SK-N-SH (cell line): ENCODE results near the gene KRTAP9-8. TPM values are rescaled to one million over a fixed set of nuclear protein-coding genes. Genes with fewer than 3 reads are reported as not detected.

Source experiments
- CTCF ChIA-PET: fragments of 300-600, 350-600 bp; formaldehyde crosslinking; extraction: SDS; loops from one replicate; lab custom pipeline; 2021; lab: Yijun Ruan, JAX
- POLR2A ChIA-PET: fragments of 350-600 bp; sonication (Branson Sonifier 250); formaldehyde crosslinking; extraction: SDS; loops from one replicate; lab custom pipeline; 2020; ENCODE audit warnings: antibody characterized with exemption, inconsistent platforms; lab: Yijun Ruan, JAX
- DNase-seq: peaks from one replicate; pipeline ENCODE4 v3.0.0; 2012
- H2AFZ ChIP-seq: fragments of 200-600 bp; sonication (generic); 2 replicates; pipeline ENCODE4 v1.8.1; 2016; ENCODE audit warnings: antibody characterized with exemption, mild to moderate bottlenecking, low read depth
- H3F3A ChIP-seq: fragments of 200-600 bp; sonication (generic); replicated peaks from 2 replicates; pipeline ENCODE3; 2016; ENCODE audit warnings: antibody characterized with exemption, mild to moderate bottlenecking; ENCODE audit not compliant: insufficient read depth
- H3K27ac ChIP-seq, 2 experiments: fragments of 200-500 bp in 1 of 2; fragments of 200-600 bp in 1 of 2; sonication (Bioruptor generic) in 1 of 2; sonication (generic), shearing (Covaris generic) in 1 of 2; 2 replicates each; pipeline versions ENCODE4 v1.5.1 to v1.6.1; 2014 to 2016; ENCODE audit warnings: low read depth in 2 of 2, inconsistent platforms in 1 of 2, low read length in 1 of 2, mild to moderate bottlenecking in 1 of 2, mixed read lengths in 1 of 2
- H3K27me3 ChIP-seq: fragments of 200-600 bp; sonication (generic), shearing (Covaris generic); 2 replicates; pipeline ENCODE4 v1.6.1; 2016; ENCODE audit warnings: mixed run types; ENCODE audit not compliant: insufficient read depth
- H3K36me3 ChIP-seq, 2 experiments: fragments of 200-500 bp in 1 of 2; fragments of 200-600 bp in 1 of 2; sonication (Bioruptor generic) in 1 of 2; sonication (generic) in 1 of 2; replicated peaks in 1 of 2; 2 replicates each; pipeline versions ENCODE3 to v1.5.1; 2014 to 2016; ENCODE audit warnings: low read length in 1 of 2, mild to moderate bottlenecking in 1 of 2; ENCODE audit not compliant: insufficient read depth in 2 of 2, control insufficient read depth in 1 of 2
- H3K4me1 ChIP-seq, 2 experiments: fragments of 200-500 bp in 1 of 2; fragments of 200-600 bp in 1 of 2; sonication (Bioruptor generic) in 1 of 2; sonication (generic), shearing (Covaris generic) in 1 of 2; 2 replicates each; pipeline versions ENCODE4 v1.5.1 to v1.6.1; 2014 to 2016; ENCODE audit warnings: low read depth in 1 of 2, low read length in 1 of 2, mixed run types in 1 of 2; ENCODE audit not compliant: insufficient read depth in 2 of 2, control insufficient read depth in 1 of 2
- H3K4me2 ChIP-seq: fragments of 200-600 bp; sonication (generic), shearing (Covaris generic); 2 replicates; pipeline ENCODE4 v1.6.1; 2017; ENCODE audit warnings: mixed run types
- H3K4me3 ChIP-seq, 2 experiments: fragments of 200-500 bp in 1 of 2; fragments of 200-600 bp in 1 of 2; sonication (Bioruptor generic) in 1 of 2; sonication (generic), shearing (Covaris generic) in 1 of 2; 2 replicates each; pipeline versions ENCODE4 v1.5.1 to v1.8.1; 2014 to 2016; ENCODE audit warnings: low read depth in 2 of 2, inconsistent platforms in 1 of 2, low read length in 1 of 2, mild to moderate bottlenecking in 1 of 2, mixed read lengths in 1 of 2, moderate library complexity in 1 of 2
- H3K79me2 ChIP-seq: fragments of 200-600 bp; sonication (generic); 2 replicates; pipeline ENCODE4 v1.8.1; 2017; ENCODE audit warnings: mild to moderate bottlenecking; ENCODE audit not compliant: insufficient read depth
- H3K9ac ChIP-seq: fragments of 200-600 bp; sonication (generic); 2 replicates; pipeline ENCODE4 v1.6.1; 2017; ENCODE audit warnings: mixed run types
- H3K9me2 ChIP-seq: fragments of 200-600 bp; sonication (generic); 2 replicates; pipeline ENCODE4 v1.6.1; 2017; ENCODE audit warnings: mixed run types
- H3K9me3 ChIP-seq: fragments of 200-600 bp; sonication (generic); 2 replicates; pipeline ENCODE4 v1.6.1; 2017; ENCODE audit warnings: mixed run types, mild to moderate bottlenecking, moderate library complexity
- H4K20me1 ChIP-seq: fragments of 200-600 bp; sonication (generic); 2 replicates; pipeline ENCODE4 v1.6.1; 2017; ENCODE audit warnings: mild to moderate bottlenecking, mixed run types; ENCODE audit not compliant: insufficient read depth
- CHD2 ChIP-seq: fragments of 150-350 bp; IDR thresholded peaks from 2 replicates; pipeline ENCODE4 v1.6.1; 2018; ENCODE audit warnings: low read length; ENCODE audit not compliant: partially characterized antibody
- ELF1 ChIP-seq: IDR thresholded peaks from 2 replicates; pipeline ENCODE4 v1.4.0; 2012
- EP300 ChIP-seq, 2 experiments: IDR thresholded peaks; 2 replicates each; pipeline versions ENCODE4 v1.4.0 to v1.6.1; 2012; ENCODE audit warnings: borderline replicate concordance in 1 of 2, low read depth in 1 of 2, low read length in 1 of 2
- GABPA ChIP-seq: IDR thresholded peaks from 2 replicates; pipeline ENCODE4 v1.4.0; 2012; ENCODE audit warnings: low read depth, mild to moderate bottlenecking
- JUND ChIP-seq: IDR thresholded peaks from 2 replicates; pipeline ENCODE4 v1.4.0; 2012
- MEF2A ChIP-seq: IDR thresholded peaks from 2 replicates; pipeline ENCODE4 v1.4.0; 2012; ENCODE audit warnings: low read depth, borderline replicate concordance
- NFIC ChIP-seq: IDR thresholded peaks from 2 replicates; pipeline ENCODE4 v1.4.0; 2012; ENCODE audit warnings: borderline replicate concordance
- POLR2AphosphoS5 ChIP-seq: IDR thresholded peaks from 2 replicates; pipeline ENCODE4 v1.6.1; 2012; ENCODE audit warnings: low read depth, low read length
- RAD21 ChIP-seq: IDR thresholded peaks from 2 replicates; pipeline ENCODE4 v1.6.1; 2012; ENCODE audit warnings: mild to moderate bottlenecking, low read length
- RCOR1 ChIP-seq: fragments of 150-350 bp; IDR thresholded peaks from 2 replicates; pipeline ENCODE4 v1.6.1; 2017; ENCODE audit warnings: antibody characterized with exemption, low read length
- RFX5 ChIP-seq: IDR thresholded peaks from 2 replicates; pipeline ENCODE4 v1.6.1; 2012; ENCODE audit warnings: mild to moderate bottlenecking, improper control_type of control experiment, low read length
- RXRA ChIP-seq: IDR thresholded peaks from 2 replicates; pipeline ENCODE4 v1.4.0; 2012; ENCODE audit warnings: low read depth, mild to moderate bottlenecking, borderline replicate concordance
- SIN3A ChIP-seq: IDR thresholded peaks from 2 replicates; pipeline ENCODE4 v1.6.1; 2012; ENCODE audit warnings: low read depth, mild to moderate bottlenecking, low read length, moderate library complexity, borderline replicate concordance
- TAF1 ChIP-seq: IDR thresholded peaks from 2 replicates; pipeline ENCODE4 v1.6.1; 2012; ENCODE audit warnings: low read depth, mild to moderate bottlenecking, low read length, moderate library complexity, borderline replicate concordance
- WGBS: methylation state at CpG from one replicate; pipeline ENCODE4 v1.1.6; 2017; ENCODE audit warnings: low lambda C conversion rate; 5-methylcytosine and 5-hydroxymethylcytosine counted together
- polyA plus RNA-seq, 3 experiments: library from polyadenylated mRNA; depleted of rRNA; stranded (reverse); fragments of >200 nt; gene quantifications; 2 replicates each; pipeline ENCODE4 v1.2.3, GENCODE V29; 2012
- TF ChIP-seq, protein P1 (sequence below): fragments of 150-350 bp; IDR thresholded peaks from 2 replicates; pipeline ENCODE4 v1.6.1; 2016; ENCODE audit warnings: mild to moderate bottlenecking, low read depth, low read length
- TF ChIP-seq, protein P2 (sequence below): IDR thresholded peaks from 2 replicates; pipeline ENCODE4; 2012
- TF ChIP-seq, protein P3 (sequence below): fragments of 200-600 bp; sonication (generic); IDR thresholded peaks from 2 replicates; pipeline ENCODE4 v1.6.1; 2017; ENCODE audit warnings: antibody characterized with exemption, mild to moderate bottlenecking, moderate library complexity
- TF ChIP-seq, protein P4 (sequence below): fragments of 150-350 bp; IDR thresholded peaks from 2 replicates; pipeline ENCODE4 v1.6.1; 2017; ENCODE audit warnings: antibody characterized with exemption, low read length, low read depth, borderline replicate concordance
- TF ChIP-seq, protein P5 (sequence below): IDR thresholded peaks from 2 replicates; pipeline ENCODE4 v1.4.0; 2012; ENCODE audit warnings: low read depth

KRTAP9-8 gene
- polyA plus RNA-seq, 1 of the 3 experiments (the other 2 are of a cell fraction) = not detected

DNA sequence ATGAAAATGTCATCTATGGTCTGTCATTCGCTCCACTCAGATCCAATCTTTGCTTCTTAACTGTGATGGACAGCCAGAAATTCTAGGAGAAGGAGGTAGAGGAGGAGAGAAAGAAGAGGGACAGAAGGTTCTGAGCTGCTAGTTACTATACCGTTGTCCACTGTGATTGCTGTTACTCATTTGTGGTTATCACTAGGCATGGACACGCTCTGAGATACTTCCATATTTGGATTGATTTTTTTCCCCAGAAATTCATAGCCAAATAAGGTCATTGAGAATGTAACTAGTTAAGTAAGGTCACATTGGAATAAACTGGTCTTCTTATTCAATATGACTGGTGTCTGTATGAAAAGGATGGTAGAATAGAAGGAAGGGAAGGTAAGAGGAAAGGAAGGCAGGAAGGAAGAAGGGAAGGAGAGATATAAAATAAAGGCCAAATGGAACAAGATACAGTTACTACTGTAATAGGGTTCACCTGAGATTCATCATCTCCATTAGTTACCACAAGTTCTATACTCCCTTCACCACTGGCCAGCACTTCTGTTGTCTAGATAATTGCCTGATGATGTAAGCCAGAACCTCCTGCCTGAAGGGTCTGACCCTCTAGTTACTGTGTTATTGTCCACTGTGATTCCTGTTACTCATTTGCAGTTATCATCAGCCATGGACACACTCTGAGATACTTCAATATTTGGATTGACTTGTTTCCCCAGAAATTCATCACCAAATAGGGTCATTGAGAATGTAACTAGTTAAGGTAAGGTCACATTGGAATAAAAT lies 40.6 kb downstream of the KRTAP9-8 start:
- H3F3A ChIP-seq = no peaks in the 10 kb centered on the region
- H3K9me3 ChIP-seq = no peaks in the 10 kb centered on the region
- no peak overlapping the region for H3K4me3 ChIP-seq
- no peak for TF ChIP-seq POLR2AphosphoS5
- TF ChIP-seq, protein P1, sequence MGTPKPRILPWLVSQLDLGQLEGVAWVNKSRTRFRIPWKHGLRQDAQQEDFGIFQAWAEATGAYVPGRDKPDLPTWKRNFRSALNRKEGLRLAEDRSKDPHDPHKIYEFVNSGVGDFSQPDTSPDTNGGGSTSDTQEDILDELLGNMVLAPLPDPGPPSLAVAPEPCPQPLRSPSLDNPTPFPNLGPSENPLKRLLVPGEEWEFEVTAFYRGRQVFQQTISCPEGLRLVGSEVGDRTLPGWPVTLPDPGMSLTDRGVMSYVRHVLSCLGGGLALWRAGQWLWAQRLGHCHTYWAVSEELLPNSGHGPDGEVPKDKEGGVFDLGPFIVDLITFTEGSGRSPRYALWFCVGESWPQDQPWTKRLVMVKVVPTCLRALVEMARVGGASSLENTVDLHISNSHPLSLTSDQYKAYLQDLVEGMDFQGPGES = no peak
- TF ChIP-seq SIN3A = no peak
- no peak for TF ChIP-seq RXRA
- TF ChIP-seq, protein P2, sequence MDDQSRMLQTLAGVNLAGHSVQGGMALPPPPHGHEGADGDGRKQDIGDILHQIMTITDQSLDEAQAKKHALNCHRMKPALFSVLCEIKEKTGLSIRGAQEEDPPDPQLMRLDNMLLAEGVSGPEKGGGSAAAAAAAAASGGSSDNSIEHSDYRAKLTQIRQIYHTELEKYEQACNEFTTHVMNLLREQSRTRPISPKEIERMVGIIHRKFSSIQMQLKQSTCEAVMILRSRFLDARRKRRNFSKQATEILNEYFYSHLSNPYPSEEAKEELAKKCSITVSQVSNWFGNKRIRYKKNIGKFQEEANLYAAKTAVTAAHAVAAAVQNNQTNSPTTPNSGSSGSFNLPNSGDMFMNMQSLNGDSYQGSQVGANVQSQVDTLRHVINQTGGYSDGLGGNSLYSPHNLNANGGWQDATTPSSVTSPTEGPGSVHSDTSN = no peak
- TF ChIP-seq, protein P3, sequence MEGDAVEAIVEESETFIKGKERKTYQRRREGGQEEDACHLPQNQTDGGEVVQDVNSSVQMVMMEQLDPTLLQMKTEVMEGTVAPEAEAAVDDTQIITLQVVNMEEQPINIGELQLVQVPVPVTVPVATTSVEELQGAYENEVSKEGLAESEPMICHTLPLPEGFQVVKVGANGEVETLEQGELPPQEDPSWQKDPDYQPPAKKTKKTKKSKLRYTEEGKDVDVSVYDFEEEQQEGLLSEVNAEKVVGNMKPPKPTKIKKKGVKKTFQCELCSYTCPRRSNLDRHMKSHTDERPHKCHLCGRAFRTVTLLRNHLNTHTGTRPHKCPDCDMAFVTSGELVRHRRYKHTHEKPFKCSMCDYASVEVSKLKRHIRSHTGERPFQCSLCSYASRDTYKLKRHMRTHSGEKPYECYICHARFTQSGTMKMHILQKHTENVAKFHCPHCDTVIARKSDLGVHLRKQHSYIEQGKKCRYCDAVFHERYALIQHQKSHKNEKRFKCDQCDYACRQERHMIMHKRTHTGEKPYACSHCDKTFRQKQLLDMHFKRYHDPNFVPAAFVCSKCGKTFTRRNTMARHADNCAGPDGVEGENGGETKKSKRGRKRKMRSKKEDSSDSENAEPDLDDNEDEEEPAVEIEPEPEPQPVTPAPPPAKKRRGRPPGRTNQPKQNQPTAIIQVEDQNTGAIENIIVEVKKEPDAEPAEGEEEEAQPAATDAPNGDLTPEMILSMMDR = no peak
- no peak for TF ChIP-seq MEF2A
- TF ChIP-seq RFX5 = no peak
- no peak for TF ChIP-seq RAD21
- TF ChIP-seq EP300 (IDR thresholded peaks at IDR 0.05; ENCODE audit: borderline replicate concordance in 1 of 2, low read depth in 1 of 2, low read length in 1 of 2) = no peak
- TF ChIP-seq ELF1 = no peak
- TF ChIP-seq, protein P4, sequence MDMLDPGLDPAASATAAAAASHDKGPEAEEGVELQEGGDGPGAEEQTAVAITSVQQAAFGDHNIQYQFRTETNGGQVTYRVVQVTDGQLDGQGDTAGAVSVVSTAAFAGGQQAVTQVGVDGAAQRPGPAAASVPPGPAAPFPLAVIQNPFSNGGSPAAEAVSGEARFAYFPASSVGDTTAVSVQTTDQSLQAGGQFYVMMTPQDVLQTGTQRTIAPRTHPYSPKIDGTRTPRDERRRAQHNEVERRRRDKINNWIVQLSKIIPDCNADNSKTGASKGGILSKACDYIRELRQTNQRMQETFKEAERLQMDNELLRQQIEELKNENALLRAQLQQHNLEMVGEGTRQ = no peak
- TF ChIP-seq NFIC = no peak
- no peak for TF ChIP-seq TAF1
- no peak for TF ChIP-seq RCOR1
- no peak for TF ChIP-seq GABPA
- TF ChIP-seq, protein P5, sequence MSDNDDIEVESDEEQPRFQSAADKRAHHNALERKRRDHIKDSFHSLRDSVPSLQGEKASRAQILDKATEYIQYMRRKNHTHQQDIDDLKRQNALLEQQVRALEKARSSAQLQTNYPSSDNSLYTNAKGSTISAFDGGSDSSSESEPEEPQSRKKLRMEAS = no peak
- TF ChIP-seq CHD2 = no peak
- no peak for TF ChIP-seq JUND
- no peak overlapping the region for H3K4me2 ChIP-seq
- DNase-seq = no peak
- no peaks in the 10 kb centered on the region for H3K9me2 ChIP-seq
- H2AFZ ChIP-seq = no peak overlapping the region
- no peaks in the 10 kb centered on the region for H3K79me2 ChIP-seq
- H3K36me3 ChIP-seq = no peaks in the 10 kb centered on the region
- ChIA-PET POLR2A (no interaction called here), CTCF (no interaction called here)
- H3K4me1 ChIP-seq = no peaks in the 10 kb centered on the region
- no peak overlapping the region for H3K27ac ChIP-seq
- H3K27me3 ChIP-seq = no peaks in the 10 kb centered on the region
- H4K20me1 ChIP-seq = no peaks in the 10 kb centered on the region
- WGBS = 11% methylated on average over 3 of the region's 3 CpGs
- H3K9ac ChIP-seq = no peak overlapping the region
